ENCODE data around the gene HECTD4.
"Not testable (repeated sequence)": the region's sequence is repeated elsewhere in the genome, so short reads cannot be mapped to it uniquely, and the experiment has no call there.

HECTD4 gene

GRCh38 chr12:112275207-112275606, 107.0 kb downstream of the HECTD4 start:
- Histone ChIP-seq H3K4me3 (ENCODE audit: low read length in 2 of 2) (no peak overlapping the region), H3K27me3 (ENCODE audit: control insufficient read depth in 1 of 2, insufficient read depth in 2 of 2, low read length in 2 of 2) (no peaks in the 10 kb centered on the region), H3K9ac (ENCODE audit: low read length in 2 of 2) (no peak overlapping the region), H3K36me3 (ENCODE audit: control insufficient read depth in 2 of 2, insufficient read depth in 2 of 2, low read length in 2 of 2) (peaks cover 18 to 22% of the 10 kb centered on the region in 2 donors), H3K4me1 (ENCODE audit: control insufficient read depth, insufficient read depth, low read length) (no peaks in the 10 kb centered on the region), H3K9me3 (ENCODE audit: control insufficient read depth in 2 of 2, low read length in 2 of 2) (no peaks in the 10 kb centered on the region), H3K27ac (ENCODE audit: low read length) (no peak overlapping the region)

GRCh38 chr12:112270673-112271072, 111.6 kb downstream of the HECTD4 start:
- no peak overlapping the region for H3K27ac ChIP-seq (ENCODE audit: low read length)
- H3K9me3 ChIP-seq (ENCODE audit: control insufficient read depth in 2 of 2, low read length in 2 of 2) = no peaks in the 10 kb centered on the region
- peaks cover 34 to 35% of the 10 kb centered on the region in 2 donors for H3K36me3 ChIP-seq (ENCODE audit: control insufficient read depth in 2 of 2, insufficient read depth in 2 of 2, low read length in 2 of 2)
- H3K4me1 ChIP-seq (ENCODE audit: control insufficient read depth, insufficient read depth, low read length) = no peaks in the 10 kb centered on the region
- no peak overlapping the region for H3K9ac ChIP-seq (ENCODE audit: low read length in 2 of 2)
- no peaks in the 10 kb centered on the region for H3K27me3 ChIP-seq (ENCODE audit: control insufficient read depth in 1 of 2, insufficient read depth in 2 of 2, low read length in 2 of 2)
- no peak overlapping the region for H3K4me3 ChIP-seq (ENCODE audit: low read length in 2 of 2)

DNA sequence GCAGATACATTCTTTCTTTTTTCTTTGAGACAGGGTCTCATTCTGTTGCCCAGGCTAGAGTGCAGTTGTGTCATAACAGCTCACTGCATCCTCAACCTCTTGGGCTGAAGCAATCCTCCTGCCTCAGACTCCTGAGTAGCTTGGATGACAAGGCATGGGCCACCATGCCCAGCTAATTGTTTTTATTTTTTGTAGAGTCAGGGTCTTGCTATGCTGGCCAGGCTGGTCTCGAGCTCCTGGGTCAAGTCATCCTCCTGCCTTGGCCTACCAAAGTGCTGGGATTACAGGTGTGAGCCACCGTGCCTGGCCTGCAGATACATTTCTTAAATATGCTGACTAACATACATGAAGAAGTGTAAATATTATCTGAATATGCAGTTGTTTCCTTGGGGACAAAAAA, 115.8 kb downstream of the HECTD4 start:
- Histone ChIP-seq H3K4me3 (ENCODE audit: low read length in 2 of 2) (no peak overlapping the region), H3K27ac (ENCODE audit: low read length) (no peak overlapping the region), H3K36me3 (ENCODE audit: control insufficient read depth in 2 of 2, insufficient read depth in 2 of 2, low read length in 2 of 2) (peaks cover 26 to 29% of the 10 kb centered on the region in 2 donors), H3K27me3 (ENCODE audit: control insufficient read depth in 1 of 2, insufficient read depth in 2 of 2, low read length in 2 of 2) (no peaks in the 10 kb centered on the region), H3K4me1 (ENCODE audit: control insufficient read depth, insufficient read depth, low read length) (no peaks in the 10 kb centered on the region), H3K9ac (ENCODE audit: low read length in 2 of 2) (no peak overlapping the region), H3K9me3 (ENCODE audit: control insufficient read depth in 2 of 2, low read length in 2 of 2) (no peaks in the 10 kb centered on the region)

DNA sequence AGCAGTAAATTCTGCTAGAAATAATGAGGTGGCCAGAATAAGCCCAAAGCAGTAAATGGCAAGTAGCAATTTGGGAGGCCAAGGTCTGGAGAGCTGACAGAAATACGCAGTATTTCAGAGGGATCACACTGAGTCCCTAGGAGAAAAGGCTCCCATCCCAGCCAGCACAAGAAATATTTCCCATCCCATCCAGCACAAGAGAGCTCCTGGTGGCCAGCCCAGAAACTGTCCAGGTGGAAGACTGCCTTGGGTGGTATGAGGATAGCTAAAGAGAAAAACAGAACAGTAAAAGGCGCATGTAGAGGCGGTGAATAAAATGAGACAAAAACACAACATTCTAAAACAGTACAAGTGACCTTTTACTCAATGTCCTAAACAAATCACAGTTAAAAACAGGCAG, 120.7 kb downstream of the HECTD4 start:
- Histone ChIP-seq H3K4me1 (ENCODE audit: control insufficient read depth, insufficient read depth, low read length) (no peaks in the 10 kb centered on the region), H3K27ac (ENCODE audit: low read length) (no peak overlapping the region), H3K36me3 (ENCODE audit: control insufficient read depth in 2 of 2, insufficient read depth in 2 of 2, low read length in 2 of 2) (peaks cover 19 to 29% of the 10 kb centered on the region in 2 donors), H3K9ac (ENCODE audit: low read length in 2 of 2) (no peak overlapping the region), H3K4me3 (ENCODE audit: low read length in 2 of 2) (no peak overlapping the region), H3K27me3 (ENCODE audit: control insufficient read depth in 1 of 2, insufficient read depth in 2 of 2, low read length in 2 of 2) (no peaks in the 10 kb centered on the region), H3K9me3 (ENCODE audit: control insufficient read depth in 2 of 2, low read length in 2 of 2) (no peaks in the 10 kb centered on the region)

- H3K9me3 ChIP-seq (ENCODE audit: control insufficient read depth in 2 of 2, low read length in 2 of 2) = no peaks in the 10 kb centered on the region
- H3K27ac ChIP-seq (ENCODE audit: low read length) = no peak overlapping the region
- no peaks in the 10 kb centered on the region for H3K27me3 ChIP-seq (ENCODE audit: control insufficient read depth in 1 of 2, insufficient read depth in 2 of 2, low read length in 2 of 2)
- no peak overlapping the region for H3K9ac ChIP-seq (ENCODE audit: low read length in 2 of 2)
- peaks cover 20 to 39% of the 10 kb centered on the region in 2 donors for H3K36me3 ChIP-seq (ENCODE audit: control insufficient read depth in 2 of 2, insufficient read depth in 2 of 2, low read length in 2 of 2)
- H3K4me1 ChIP-seq (ENCODE audit: control insufficient read depth, insufficient read depth, low read length) = no peaks in the 10 kb centered on the region
- no peak overlapping the region for H3K4me3 ChIP-seq (ENCODE audit: low read length in 2 of 2)
Observed at GRCh38 chr12:112258926-112259325, 123.3 kb downstream of the HECTD4 start.

DNA sequence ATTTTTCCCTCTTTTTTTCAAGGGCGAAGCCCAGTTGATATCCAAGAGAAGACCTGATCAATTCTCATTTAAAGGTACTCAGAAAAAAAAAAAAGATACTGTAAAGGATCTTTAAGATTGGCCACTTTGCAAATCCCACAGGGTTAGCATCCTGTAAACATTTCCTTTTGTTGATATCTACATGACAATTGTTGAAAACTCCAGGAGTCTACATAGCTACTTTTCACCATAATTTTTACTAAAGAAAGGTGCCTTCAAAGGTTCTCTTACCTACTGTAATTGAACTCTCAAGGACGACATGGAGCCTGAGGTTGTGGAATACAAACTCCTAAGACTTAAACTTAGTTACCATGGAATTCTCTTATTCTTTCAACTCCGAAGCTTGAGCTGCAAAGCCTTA, 125.5 kb downstream of the HECTD4 start:
- no peak overlapping the region for H3K4me3 ChIP-seq (ENCODE audit: low read length in 2 of 2)
- H3K4me1 ChIP-seq (ENCODE audit: control insufficient read depth, insufficient read depth, low read length) = no peaks in the 10 kb centered on the region
- peaks cover 33 to 49% of the 10 kb centered on the region in 2 donors for H3K36me3 ChIP-seq (ENCODE audit: control insufficient read depth in 2 of 2, insufficient read depth in 2 of 2, low read length in 2 of 2)
- no peaks in the 10 kb centered on the region for H3K27me3 ChIP-seq (ENCODE audit: control insufficient read depth in 1 of 2, insufficient read depth in 2 of 2, low read length in 2 of 2)
- no peak overlapping the region for H3K9ac ChIP-seq (ENCODE audit: low read length in 2 of 2)
- no peaks in the 10 kb centered on the region for H3K9me3 ChIP-seq (ENCODE audit: control insufficient read depth in 2 of 2, low read length in 2 of 2)
- no peak overlapping the region for H3K27ac ChIP-seq (ENCODE audit: low read length)

DNA sequence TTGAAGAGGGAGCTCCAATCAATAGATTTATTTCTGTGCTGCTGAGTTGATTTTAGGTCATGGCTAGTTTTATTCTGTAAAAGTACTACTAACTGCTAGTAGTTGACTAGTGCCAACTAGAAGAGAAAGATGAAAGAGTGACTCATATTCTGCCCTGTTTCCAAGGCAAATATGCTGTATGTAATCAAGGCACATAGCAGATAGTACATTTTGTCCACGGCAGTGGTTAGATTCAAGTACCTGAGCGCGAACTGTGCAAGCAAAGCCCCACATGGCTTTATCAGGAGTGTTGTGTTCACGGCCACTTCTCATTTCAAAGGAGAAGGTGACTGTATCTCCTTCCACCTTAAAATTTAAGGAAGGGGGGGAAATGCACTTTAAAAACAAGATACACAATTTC, 130.0 kb downstream of the HECTD4 start:
- Histone ChIP-seq H3K27ac (ENCODE audit: low read length) (no peak overlapping the region), H3K27me3 (ENCODE audit: control insufficient read depth in 1 of 2, insufficient read depth in 2 of 2, low read length in 2 of 2) (no peaks in the 10 kb centered on the region), H3K4me1 (ENCODE audit: control insufficient read depth, insufficient read depth, low read length) (no peaks in the 10 kb centered on the region), H3K9me3 (ENCODE audit: control insufficient read depth in 2 of 2, low read length in 2 of 2) (no peaks in the 10 kb centered on the region), H3K9ac (ENCODE audit: low read length in 2 of 2) (no peak overlapping the region), H3K36me3 (ENCODE audit: control insufficient read depth in 2 of 2, insufficient read depth in 2 of 2, low read length in 2 of 2) (peaks cover 27 to 51% of the 10 kb centered on the region in 2 donors), H3K4me3 (ENCODE audit: low read length in 2 of 2) (no peak overlapping the region)

DNA sequence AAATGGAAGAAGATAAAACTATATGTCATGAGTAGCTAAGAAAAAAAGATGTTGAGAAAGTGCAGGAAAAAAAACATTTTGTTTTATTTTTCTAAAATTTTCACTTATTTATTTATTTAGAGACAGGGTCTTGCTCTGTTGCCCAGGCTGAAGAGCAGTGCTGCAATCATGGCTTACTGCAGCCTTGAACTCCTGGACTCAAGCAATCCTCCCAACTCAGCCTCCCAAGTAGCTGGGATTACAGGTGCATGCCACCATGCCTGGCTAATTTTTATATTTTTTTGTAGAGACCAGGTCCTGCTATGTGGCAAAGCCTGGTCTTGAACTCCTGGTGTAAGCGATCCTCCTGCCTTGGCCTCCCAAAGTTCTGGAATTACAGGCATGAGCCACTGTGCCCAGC, 137.3 kb downstream of the HECTD4 start:
- H3K27ac ChIP-seq (ENCODE audit: low read length); H3K27me3 ChIP-seq (ENCODE audit: control insufficient read depth in 1 of 2, insufficient read depth in 2 of 2, low read length in 2 of 2); H3K9me3 ChIP-seq (ENCODE audit: control insufficient read depth in 2 of 2, low read length in 2 of 2); H3K9ac ChIP-seq (ENCODE audit: low read length in 2 of 2); H3K4me1 ChIP-seq (ENCODE audit: control insufficient read depth, insufficient read depth, low read length); H3K4me3 ChIP-seq (ENCODE audit: low read length in 2 of 2): not testable (repeated sequence)
- peaks cover 23 to 25% of the 10 kb centered on the region in 2 donors for H3K36me3 ChIP-seq (ENCODE audit: control insufficient read depth in 2 of 2, insufficient read depth in 2 of 2, low read length in 2 of 2)

- Histone ChIP-seq H3K4me1 (ENCODE audit: control insufficient read depth, insufficient read depth, low read length) (no peaks in the 10 kb centered on the region), H3K4me3 (ENCODE audit: low read length in 2 of 2) (no peak overlapping the region), H3K27me3 (ENCODE audit: control insufficient read depth in 1 of 2, insufficient read depth in 2 of 2, low read length in 2 of 2) (no peaks in the 10 kb centered on the region), H3K27ac (ENCODE audit: low read length) (no peak overlapping the region), H3K9me3 (ENCODE audit: control insufficient read depth in 2 of 2, low read length in 2 of 2) (no peaks in the 10 kb centered on the region), H3K36me3 (ENCODE audit: control insufficient read depth in 2 of 2, insufficient read depth in 2 of 2, low read length in 2 of 2) (peaks cover 28 to 32% of the 10 kb centered on the region in 2 donors), H3K9ac (ENCODE audit: low read length in 2 of 2) (no peak overlapping the region)
Observed at GRCh38 chr12:112243255-112244110, 138.7 kb downstream of the HECTD4 start.

- H3K4me3 ChIP-seq (ENCODE audit: low read length in 2 of 2) = no peak overlapping the region
- H3K36me3 ChIP-seq (ENCODE audit: control insufficient read depth in 2 of 2, insufficient read depth in 2 of 2, low read length in 2 of 2) = peaks cover 34 to 39% of the 10 kb centered on the region in 2 donors
- no peak overlapping the region for H3K27ac ChIP-seq (ENCODE audit: low read length)
- no peaks in the 10 kb centered on the region for H3K27me3 ChIP-seq (ENCODE audit: control insufficient read depth in 1 of 2, insufficient read depth in 2 of 2, low read length in 2 of 2)
- H3K9ac ChIP-seq (ENCODE audit: low read length in 2 of 2) = no peak overlapping the region
- no peaks in the 10 kb centered on the region for H3K4me1 ChIP-seq (ENCODE audit: control insufficient read depth, insufficient read depth, low read length)
- H3K9me3 ChIP-seq (ENCODE audit: control insufficient read depth in 2 of 2, low read length in 2 of 2) = no peaks in the 10 kb centered on the region
Observed at GRCh38 chr12:112241176-112241575, 141.1 kb downstream of the HECTD4 start.

DNA sequence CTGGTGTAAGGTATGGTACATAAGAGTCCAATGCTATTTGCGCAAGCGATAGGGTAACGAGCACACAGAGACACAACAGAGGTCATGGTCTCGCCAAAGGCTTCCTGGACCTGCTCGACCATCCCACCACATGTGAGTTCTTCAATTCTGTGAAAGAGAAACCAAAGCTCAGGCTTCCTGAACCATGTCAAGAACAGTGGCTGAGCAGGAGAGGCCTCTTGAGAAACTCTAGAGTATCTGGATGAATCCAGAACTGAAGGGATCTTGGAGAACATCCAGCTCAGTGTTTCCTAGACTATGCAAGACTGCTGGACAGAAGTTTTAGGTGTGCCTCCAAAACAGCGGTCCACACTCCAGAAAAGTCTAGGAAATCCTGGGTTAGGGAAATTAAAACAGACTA, 142.3 kb downstream of the HECTD4 start:
- no peaks in the 10 kb centered on the region for H3K4me1 ChIP-seq (ENCODE audit: control insufficient read depth, insufficient read depth, low read length)
- no peak overlapping the region for H3K27ac ChIP-seq (ENCODE audit: low read length)
- no peaks in the 10 kb centered on the region for H3K27me3 ChIP-seq (ENCODE audit: control insufficient read depth in 1 of 2, insufficient read depth in 2 of 2, low read length in 2 of 2)
- H3K36me3 ChIP-seq (ENCODE audit: control insufficient read depth in 2 of 2, insufficient read depth in 2 of 2, low read length in 2 of 2) = peaks cover 34 to 46% of the 10 kb centered on the region in 2 donors
- no peak overlapping the region for H3K9ac ChIP-seq (ENCODE audit: low read length in 2 of 2)
- H3K9me3 ChIP-seq (ENCODE audit: control insufficient read depth in 2 of 2, low read length in 2 of 2) = no peaks in the 10 kb centered on the region
- H3K4me3 ChIP-seq (ENCODE audit: low read length in 2 of 2) = no peak overlapping the region
